C4-2B (cell line): ENCODE measurements around the gene HECW1.

Source experiments
- ZFX ChIP-seq: fragments of 450-650 bp; IDR thresholded peaks from 2 replicates; pipeline ENCODE4 v1.6.1; 2017
- TF ChIP-seq, protein P1 (sequence below): fragments of 450-650 bp; conservative IDR thresholded peaks from 2 replicates; pipeline ENCODE4 v1.5.1; 2017; ENCODE audit warnings: mild to moderate bottlenecking

DNA sequence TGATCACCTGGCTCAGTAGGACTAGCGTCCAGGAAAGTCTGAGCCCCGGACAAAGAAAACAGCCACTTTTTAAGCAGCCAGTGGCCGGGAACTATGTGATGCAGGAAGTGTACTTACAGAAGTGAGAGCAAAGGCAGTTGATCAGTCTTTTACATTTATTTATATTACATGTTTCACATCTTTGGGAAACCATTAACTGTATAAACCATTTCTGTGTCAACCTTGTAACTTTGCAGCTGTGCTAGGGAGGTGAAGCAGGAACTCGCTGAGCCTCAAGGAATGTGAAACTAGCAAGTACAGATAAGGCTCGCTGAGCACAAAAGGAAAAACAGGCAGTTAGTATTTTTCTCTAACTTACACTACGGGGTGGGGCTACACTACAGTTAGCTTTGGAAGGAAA lies 39.9 kb upstream of the HECW1 start:
- TF ChIP-seq, protein P1, sequence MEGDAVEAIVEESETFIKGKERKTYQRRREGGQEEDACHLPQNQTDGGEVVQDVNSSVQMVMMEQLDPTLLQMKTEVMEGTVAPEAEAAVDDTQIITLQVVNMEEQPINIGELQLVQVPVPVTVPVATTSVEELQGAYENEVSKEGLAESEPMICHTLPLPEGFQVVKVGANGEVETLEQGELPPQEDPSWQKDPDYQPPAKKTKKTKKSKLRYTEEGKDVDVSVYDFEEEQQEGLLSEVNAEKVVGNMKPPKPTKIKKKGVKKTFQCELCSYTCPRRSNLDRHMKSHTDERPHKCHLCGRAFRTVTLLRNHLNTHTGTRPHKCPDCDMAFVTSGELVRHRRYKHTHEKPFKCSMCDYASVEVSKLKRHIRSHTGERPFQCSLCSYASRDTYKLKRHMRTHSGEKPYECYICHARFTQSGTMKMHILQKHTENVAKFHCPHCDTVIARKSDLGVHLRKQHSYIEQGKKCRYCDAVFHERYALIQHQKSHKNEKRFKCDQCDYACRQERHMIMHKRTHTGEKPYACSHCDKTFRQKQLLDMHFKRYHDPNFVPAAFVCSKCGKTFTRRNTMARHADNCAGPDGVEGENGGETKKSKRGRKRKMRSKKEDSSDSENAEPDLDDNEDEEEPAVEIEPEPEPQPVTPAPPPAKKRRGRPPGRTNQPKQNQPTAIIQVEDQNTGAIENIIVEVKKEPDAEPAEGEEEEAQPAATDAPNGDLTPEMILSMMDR, result no peak
- no peak for TF ChIP-seq ZFX
